Lung (tissue), 12 donors: ENCODE measurements around the gene EML1. TPM values are rescaled to one million over a fixed set of nuclear protein-coding genes. Genes with fewer than 3 reads are reported as not detected.

ENCODE experiments used
- ATAC-seq: fragments of 200-7000 bp; cut with Tn5 transposase; one replicate; pipeline ENCODE4 v1.9.1; 2020; ENCODE audit warnings: moderate number of reproducible peaks; ENCODE audit not compliant: insufficient read depth, low FRiP score
- DNase-seq, 3 donors: peaks; one replicate each; pipeline ENCODE4 v3.0.0-alpha.2; 2013 to 2017
- H3K27ac ChIP-seq, 2 donors: one replicate each; pipeline ENCODE4 v1.5.1; 2013; ENCODE audit warnings: mild to moderate bottlenecking in 2 of 2, moderate library complexity in 2 of 2, control low read depth in 1 of 2, inconsistent platforms in 1 of 2, low read depth in 1 of 2, low read length in 1 of 2
- H3K27me3 ChIP-seq, 3 donors: one replicate each; pipeline ENCODE4 v1.5.1; 2013; ENCODE audit warnings: low read length in 2 of 3; ENCODE audit not compliant: control insufficient read depth in 3 of 3, insufficient read depth in 3 of 3
- H3K36me3 ChIP-seq, 4 donors: one replicate each; pipeline ENCODE4 v1.5.1; 2013; ENCODE audit warnings: low read length in 4 of 4, mild to moderate bottlenecking in 1 of 4, moderate library complexity in 1 of 4; ENCODE audit not compliant: control insufficient read depth in 4 of 4, insufficient read depth in 4 of 4
- H3K4me1 ChIP-seq, 5 donors: one replicate each; pipeline ENCODE4 v1.5.1; 2013; ENCODE audit warnings: low read length in 5 of 5, mild to moderate bottlenecking in 2 of 5, moderate library complexity in 1 of 5; ENCODE audit not compliant: control insufficient read depth in 5 of 5, insufficient read depth in 5 of 5
- H3K4me3 ChIP-seq: one replicate; pipeline ENCODE4 v1.5.1; 2013; ENCODE audit warnings: mild to moderate bottlenecking, control low read depth, moderate library complexity
- H3K9ac ChIP-seq, 2 donors: one replicate each; pipeline ENCODE4 v1.5.1; 2013; ENCODE audit warnings: low read length in 2 of 2, control low read depth in 1 of 2; ENCODE audit not compliant: insufficient read depth in 1 of 2
- H3K9me3 ChIP-seq, 4 donors: one replicate each; pipeline ENCODE4 v1.5.1; 2013; ENCODE audit warnings: low read length in 3 of 4, mild to moderate bottlenecking in 1 of 4, moderate library complexity in 1 of 4; ENCODE audit not compliant: control insufficient read depth in 4 of 4, insufficient read depth in 3 of 4
- WGBS, 2 donors: extraction: QIAGEN DNeasy Blood & Tissue Kit; methylation state at CpG; one replicate each; pipeline ENCODE4 v1.1.7; 2013; 5-methylcytosine and 5-hydroxymethylcytosine counted together
- polyA plus RNA-seq, 2 donors: library from polyadenylated mRNA; stranded (reverse); fragments of 200-250 nt; gene quantifications; one replicate each; pipeline ENCODE4 v1.2.1, GENCODE V29; 2013
- total RNA-seq, 2 donors: library from RNA; depleted of rRNA in 1 of 2; stranded (reverse); fragments of >200 nt in 1 of 2; gene quantifications; one replicate each; pipeline ENCODE4 v1.2.1, GENCODE V29; 2014 to 2021
- TF ChIP-seq, protein P1 (sequence below): IDR thresholded peaks from 2 replicates; pipeline ENCODE4 v1.5.1; 2012; ENCODE audit warnings: mild to moderate bottlenecking; ENCODE audit errors: control extremely low read depth, extremely low read depth
- donor health status: control.
- donor health status: control.
- donor health status: Bipolar disorder and iron deficiency.
- donor health status: healthy.
- donor health status: DM: yes; HTN: yes; CAD: no.

EML1 gene
- total and polyA plus RNA-seq, 4 donors, result 6.7 to 88.0 (median 22.8) TPM

DNA sequence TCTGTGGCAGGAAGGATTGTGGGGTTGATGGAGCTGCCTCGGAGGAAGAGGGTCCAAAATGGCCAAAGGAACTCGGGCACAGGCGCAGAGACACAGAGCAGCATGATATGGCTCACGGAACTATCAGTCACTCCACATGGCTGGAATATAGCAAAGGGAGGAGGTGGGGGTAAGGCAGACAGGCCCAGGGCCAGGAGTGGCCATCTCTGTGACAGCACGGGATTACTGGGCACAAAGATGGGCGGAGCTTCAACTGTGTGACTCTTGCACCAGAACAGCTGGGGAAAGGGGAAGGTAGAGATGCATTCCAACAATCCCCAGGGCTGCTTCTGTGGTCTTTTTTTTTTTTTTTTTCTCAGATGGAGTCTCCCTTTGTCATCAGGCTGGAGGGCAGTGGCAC, 24.8 kb upstream of the EML1 start:
- Histone ChIP-seq H3K4me1 (no peaks in the 10 kb centered on the region), H3K9ac (no peak overlapping the region), H3K27me3 (peaks cover 0 to 2% (median 0%) of the 10 kb centered on the region in 3 donors), H3K9me3 (peaks cover 0 to 2% (median 0%) of the 10 kb centered on the region in 4 donors), H3K27ac (no peak overlapping the region), H3K36me3 (no peaks in the 10 kb centered on the region), H3K4me3 (no peak overlapping the region)
- 87% methylated on average over 6 of the region's 6 CpGs for WGBS, 2 donors
- ATAC-seq (no peak), DNase-seq (no peak)
- TF ChIP-seq, protein P1, sequence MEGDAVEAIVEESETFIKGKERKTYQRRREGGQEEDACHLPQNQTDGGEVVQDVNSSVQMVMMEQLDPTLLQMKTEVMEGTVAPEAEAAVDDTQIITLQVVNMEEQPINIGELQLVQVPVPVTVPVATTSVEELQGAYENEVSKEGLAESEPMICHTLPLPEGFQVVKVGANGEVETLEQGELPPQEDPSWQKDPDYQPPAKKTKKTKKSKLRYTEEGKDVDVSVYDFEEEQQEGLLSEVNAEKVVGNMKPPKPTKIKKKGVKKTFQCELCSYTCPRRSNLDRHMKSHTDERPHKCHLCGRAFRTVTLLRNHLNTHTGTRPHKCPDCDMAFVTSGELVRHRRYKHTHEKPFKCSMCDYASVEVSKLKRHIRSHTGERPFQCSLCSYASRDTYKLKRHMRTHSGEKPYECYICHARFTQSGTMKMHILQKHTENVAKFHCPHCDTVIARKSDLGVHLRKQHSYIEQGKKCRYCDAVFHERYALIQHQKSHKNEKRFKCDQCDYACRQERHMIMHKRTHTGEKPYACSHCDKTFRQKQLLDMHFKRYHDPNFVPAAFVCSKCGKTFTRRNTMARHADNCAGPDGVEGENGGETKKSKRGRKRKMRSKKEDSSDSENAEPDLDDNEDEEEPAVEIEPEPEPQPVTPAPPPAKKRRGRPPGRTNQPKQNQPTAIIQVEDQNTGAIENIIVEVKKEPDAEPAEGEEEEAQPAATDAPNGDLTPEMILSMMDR, result no peak

DNA sequence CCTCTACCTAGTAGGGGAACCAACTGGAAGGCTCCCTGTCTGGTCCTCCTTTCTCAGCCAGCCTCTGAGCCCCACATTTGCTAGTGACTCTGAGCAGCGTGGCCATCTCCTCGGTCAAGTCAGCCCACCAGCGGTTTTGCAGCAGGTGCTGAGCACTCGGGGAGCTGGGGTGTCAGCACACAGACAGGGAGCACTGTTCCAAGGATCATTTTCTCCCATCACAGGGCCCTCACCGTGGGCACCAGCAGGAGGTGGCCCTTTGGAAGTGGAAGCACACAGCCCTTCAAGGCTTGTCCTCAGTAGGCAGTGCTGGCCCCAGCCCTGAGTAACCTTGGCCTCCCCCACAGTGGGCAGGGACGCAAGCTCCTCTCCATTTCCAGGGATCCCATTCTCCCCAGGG, 24.1 kb upstream of the EML1 start:
- DNase-seq (no peak), ATAC-seq (no peak)
- WGBS, 2 donors, result 89 to 99% methylated on average over 6 of the region's 6 CpGs
- no peak overlapping the region for H3K27ac ChIP-seq
- no peak overlapping the region for H3K9ac ChIP-seq
- TF ChIP-seq, protein P1, result no peak
- H3K27me3 ChIP-seq, result peaks cover 0 to 2% (median 0%) of the 10 kb centered on the region in 3 donors
- no peaks in the 10 kb centered on the region for H3K4me1 ChIP-seq
- H3K9me3 ChIP-seq, result no peaks in the 10 kb centered on the region
- no peaks in the 10 kb centered on the region for H3K36me3 ChIP-seq
- H3K4me3 ChIP-seq, result no peak overlapping the region

DNA sequence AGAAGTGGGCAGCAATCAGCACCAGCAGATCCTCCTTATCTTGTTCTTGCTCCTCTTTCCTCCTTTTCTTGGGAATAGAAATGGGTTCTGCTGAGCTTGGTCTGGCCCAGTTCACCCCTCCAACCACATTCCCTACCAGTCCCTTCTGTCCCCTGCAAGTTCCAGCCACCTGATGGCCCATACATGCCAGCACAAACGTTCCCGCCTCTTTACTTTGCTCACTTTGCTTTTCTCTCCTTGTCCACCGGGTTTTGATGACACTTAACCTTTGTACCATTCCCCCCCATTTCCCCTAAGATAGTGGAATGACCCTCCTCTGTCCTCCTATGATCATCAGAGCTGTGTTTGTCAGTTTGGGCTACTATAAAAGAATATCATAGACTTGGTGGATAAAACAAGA, 23.4 kb upstream of the EML1 start:
- 79 to 84% methylated on average over 3 of the region's 3 CpGs for WGBS, 2 donors
- H3K9ac ChIP-seq, result no peak overlapping the region
- H3K27ac ChIP-seq, result no peak overlapping the region
- H3K4me1 ChIP-seq, result no peaks in the 10 kb centered on the region
- H3K4me3 ChIP-seq, result no peak overlapping the region
- peaks cover 0 to 2% (median 0%) of the 10 kb centered on the region in 3 donors for H3K27me3 ChIP-seq
- ATAC-seq (no peak), DNase-seq (no peak)
- no peaks in the 10 kb centered on the region for H3K9me3 ChIP-seq
- no peaks in the 10 kb centered on the region for H3K36me3 ChIP-seq
- TF ChIP-seq, protein P1, result no peak
